ENCODE results near the gene OR2AG2.

OR2AG2 gene

DNA sequence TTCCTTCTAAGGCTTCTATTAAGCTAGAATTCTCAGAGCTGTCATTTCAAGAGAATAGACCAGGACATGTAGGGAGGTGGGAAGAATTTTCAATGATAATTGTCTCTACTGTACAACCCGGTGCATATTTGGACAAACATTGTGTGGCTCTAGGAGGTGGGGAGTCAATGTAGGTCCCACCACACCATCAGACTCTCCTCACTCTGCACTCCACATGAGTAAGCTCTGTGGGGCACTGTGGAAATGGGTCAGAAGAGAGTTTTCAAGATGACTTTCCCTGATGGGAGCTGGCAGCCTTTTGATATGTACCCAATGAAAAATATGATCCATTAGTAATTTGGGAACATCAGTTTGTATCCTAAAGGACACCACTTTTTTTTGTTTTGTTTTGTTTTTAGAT lies 33.2 kb downstream of the OR2AG2 start:
- no peak for DNase-seq

DNA sequence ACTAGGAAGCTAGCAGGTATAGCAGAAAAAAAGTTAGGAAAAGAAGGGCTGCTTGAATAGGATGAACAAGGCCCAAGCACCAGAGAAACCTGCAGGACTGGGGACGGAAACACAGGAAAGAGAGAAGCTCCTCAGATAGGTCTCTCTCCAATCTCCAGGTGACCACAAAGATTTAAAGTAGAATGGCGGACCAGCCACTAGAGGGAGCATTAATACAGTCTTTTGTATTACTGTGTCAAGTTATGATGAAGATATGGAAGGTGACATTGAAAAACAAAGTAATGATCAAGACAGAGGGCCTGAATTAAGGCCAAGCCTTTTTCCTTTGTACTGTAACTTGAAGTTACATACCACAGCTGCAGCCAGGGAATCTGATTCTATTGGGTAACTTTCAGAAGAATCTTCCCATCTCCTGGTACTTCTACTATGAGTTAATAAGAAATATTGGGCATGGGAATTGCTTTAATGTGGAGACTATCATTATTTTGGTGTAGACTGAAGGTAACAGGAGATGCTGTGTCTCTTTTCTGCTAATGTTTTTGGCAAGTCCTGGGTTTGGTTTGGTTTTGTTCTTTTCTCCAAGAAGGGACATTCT lies 33.8 kb downstream of the OR2AG2 start:
- DNase-seq, result peak; percentile 20 to 45

DNA sequence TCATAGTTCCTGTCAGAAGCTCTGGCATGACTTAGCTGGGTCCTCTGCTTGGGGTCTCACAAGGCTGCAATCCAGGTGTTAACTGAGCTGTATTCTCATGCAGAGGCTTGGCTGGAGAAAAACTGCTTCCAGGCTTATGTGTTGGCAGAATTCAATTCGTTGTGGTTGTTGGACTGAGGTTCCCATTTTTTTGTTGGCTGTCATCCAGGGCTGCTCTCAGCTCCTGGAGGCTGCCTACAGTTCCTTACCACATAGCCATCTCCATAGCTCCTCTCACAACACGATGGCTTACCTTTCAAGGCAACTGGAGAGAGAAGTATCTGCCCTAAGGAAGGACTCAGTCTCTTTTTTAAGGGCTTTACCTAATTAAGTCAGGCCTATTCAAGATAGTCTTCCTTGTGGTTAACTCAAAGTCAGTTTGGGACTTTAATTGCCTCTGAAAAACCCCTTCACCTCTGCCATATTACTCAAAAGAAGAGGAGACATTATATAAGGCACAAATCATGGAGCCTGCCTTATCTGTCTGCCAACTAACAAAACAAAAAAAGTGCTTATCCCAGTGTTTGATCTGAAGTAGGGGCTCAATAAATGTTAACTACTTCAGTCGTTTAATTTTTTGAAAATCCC lies 35.2 kb downstream of the OR2AG2 start:
- no peak for DNase-seq

DNA sequence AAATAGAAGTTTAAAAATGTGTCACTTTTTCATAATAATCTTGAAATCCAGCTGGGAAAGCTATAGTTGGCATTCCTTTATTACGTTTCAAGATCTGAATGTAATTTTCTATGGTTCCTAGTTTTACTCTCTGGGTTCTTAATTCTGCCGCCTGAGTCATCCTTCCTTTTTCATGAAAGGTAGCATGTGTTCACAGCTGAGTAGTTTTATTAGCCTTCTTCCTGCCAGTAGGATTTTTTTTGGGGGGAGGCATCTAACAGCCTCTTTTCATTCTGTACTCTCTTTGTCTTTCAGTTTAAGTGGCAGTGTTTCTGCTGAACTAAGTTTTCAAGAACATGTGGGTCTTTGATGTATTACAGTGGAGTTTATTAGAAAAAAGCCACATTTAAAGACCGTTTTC lies 36.5 kb downstream of the OR2AG2 start:
- no peak for DNase-seq

DNA sequence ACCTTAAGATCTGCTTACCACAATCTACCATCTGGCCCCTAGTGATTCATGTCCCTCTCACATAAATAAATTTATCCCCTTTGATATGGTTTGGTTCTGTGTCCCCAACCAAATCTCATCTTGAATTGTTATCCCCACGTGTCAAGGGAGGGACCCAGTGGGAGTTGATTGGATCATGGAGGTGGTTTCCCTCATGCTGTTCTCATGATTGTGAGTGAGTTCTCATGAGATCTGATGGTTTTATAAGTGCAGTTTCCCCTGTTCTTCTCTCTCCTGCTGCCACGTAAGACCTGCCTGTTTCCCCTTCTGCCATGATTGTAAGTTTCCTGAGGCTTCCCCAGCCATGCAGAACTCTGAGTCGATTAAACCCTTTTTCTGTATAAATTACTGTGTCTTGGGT lies 37.2 kb downstream of the OR2AG2 start:
- no peak for DNase-seq

DNA sequence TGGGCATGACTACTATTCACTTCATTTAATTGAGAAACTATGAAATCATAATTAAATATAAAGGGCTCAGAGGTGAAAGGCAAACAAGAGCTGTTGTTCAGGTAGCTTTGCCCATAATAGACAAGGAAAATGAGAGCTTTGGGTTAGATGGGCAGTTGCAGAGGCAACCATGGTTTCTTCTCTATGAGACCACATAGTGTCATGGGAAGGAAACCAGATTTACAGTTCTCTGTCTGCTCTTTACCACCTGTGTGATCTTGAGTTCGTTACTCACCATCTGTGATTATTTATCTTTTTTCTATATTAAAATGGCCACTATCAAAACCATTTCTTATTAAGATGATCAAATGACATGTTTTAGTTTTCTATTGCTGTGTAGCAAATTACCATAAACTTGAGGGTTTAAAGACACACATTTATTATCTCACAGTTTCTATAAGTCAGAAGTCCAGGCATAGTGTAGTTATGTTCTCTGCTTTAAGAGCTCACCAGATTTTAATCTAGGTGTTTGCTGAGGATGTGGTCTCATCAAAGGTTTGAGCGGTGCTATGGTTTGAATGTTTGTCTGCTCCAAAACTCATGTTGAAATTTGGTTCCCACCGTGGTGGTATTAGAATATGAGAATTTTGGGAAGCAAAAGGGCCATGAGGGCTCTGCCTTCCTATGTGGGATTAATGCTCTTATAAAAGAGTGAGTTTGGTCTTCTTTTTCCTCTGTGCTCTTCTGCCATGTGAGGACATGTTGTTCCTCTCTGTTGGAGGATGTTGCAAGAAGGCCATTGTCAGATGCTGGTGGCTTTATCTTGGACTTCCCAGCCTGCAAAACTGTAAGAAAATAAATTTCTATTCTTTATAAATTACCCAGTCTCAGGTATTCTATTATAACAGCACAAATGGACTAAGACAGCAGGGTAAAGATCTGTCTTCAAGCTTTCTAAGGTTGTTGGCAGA lies 38.2 kb downstream of the OR2AG2 start:
- no peak for DNase-seq

DNA sequence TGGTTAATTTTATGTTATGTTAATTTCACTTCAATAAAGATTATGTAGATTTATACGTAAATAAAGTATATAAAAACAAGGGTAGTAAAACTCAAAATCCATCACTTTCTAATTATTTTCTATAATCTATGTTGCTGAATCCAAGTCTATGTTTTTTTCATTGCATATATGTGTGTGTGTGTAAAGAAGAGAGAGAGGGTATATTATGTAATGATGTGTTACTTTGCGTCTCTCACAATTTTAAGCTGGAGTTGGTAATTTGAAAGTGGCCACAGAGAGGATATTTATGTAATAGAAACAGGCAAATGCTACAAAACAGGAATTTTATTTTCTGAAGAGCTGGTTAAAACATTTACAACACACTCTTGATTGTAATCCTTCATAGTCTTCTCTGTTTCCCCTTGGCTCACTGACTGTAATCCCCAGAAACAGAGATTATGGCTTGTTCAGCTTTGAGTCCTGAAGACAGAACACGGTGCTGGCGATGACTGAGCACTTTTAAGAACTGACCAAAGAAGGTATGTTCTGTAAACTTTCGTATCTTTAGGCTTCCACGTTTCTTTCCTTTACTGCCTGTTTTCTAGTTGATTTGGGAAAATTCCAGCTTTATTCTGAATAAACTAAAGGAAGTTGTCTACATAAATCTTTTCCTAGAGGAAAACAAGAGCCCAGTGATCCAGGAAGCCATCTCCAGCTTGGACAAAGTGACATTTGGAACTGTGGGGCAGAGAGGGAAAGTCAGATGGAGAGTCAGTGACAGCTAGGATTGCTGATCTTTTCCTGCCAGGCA lies 43.6 kb downstream of the OR2AG2 start:
- no peak for DNase-seq

DNA sequence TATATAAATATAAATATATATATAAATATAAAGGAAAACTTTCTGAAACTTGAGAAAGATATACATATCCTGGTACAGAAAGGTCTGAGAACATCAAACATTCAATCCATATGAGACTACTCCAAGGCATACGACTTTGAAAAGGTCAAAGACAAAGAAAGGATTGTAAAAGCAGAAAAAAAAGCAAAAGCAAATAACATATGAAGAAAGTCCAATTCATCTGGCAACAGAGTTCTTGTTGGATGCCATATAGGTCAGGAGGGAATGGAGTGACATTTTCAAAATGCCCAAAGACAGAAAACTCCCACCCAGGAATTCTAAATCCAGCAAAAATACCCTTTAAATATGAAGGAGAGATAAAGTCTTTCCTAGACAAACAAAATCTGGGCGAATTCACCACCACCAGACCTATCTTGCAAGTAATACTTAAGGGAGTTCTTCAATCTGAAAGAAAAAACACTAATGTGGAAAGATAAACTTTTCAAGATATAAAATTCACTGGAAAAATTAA lies 46.3 kb downstream of the OR2AG2 start:
- no peak for DNase-seq

DNA sequence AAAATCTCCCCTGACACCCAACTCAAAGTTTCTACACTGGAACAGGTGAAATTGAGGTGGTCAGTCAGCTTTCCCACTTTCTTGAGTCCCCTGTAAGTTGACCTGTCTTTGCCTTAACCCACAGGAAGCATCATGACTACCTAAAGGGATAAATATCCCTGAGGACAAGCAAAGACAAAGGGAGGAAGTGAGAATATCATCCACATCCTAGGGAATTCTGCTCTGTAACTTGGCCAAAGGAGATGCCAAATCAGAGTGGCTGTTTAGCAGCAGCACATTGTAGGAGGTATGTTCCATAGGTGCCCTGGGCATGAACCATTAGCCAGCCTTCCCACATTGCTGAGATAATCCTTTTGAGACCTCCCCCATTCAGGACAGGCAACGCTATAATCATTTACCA lies 47.8 kb downstream of the OR2AG2 start:
- no peak for DNase-seq

DNA sequence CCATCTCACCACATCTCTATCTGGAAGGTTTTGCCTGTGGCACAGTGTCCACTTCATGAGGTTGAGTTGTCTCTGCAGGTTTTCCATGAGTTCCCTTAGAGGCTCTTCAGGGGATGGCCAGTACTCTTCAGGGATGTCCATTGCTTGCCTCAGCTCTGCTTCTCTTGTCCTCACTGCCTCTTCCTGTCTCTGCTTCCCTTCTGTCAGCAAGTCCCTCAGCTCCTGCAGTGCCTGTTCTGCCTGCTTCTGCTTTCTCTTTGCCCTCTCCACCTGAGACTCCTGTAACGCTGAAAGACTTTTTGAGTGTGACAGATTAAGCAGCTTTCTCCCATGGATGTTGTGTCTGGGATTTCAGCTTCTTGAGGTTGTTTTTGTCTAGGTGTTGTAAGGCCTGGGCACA lies 50.4 kb downstream of the OR2AG2 start:
- DNase-seq, result no peak

DNA sequence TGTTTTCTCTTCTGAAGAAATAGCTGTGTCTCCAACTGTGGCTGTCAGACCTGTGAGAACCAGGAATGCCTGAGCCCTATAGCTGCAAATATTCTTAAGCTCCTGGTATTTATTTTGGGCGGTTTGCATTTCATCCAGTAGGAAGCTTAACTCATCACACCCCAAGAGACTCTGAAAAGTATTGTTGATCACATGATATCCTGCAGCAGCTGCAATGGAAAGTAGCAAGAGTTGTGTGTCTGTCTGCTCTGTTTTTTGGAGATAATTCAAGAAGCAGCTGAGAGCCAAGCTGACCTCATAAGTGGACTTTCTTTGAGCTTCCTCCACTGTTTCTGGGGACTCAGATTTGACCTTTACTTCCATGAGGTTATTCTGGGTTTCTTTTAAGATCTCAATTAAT lies 52.2 kb downstream of the OR2AG2 start:
- no peak for DNase-seq

DNA sequence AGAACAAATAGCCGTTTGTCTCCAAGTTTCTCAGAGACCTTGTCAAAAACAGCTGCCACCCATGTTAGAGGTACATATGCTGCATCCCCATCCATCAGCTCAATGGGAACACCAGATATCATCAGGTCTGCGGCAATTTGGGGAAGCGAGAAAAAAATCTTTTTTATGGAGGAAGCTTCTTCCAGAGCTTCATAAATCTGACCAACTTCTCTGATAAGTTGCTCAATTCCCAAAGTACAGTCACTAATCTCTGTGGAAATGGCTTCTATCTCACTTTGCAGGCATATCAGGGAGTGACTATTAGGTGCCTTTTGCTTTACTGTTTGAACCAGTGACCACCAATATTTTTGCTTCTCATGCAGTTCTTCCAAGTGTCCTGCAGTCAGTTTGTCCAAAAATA lies 54.4 kb downstream of the OR2AG2 start:
- no peak for DNase-seq
